Effector memory CD4-positive, alpha-beta T cell (primary cell): ENCODE measurements around the gene EI24.

ENCODE experiments used
- DNase-seq, 3 donors: peaks; one replicate each; pipeline ENCODE4 v3.0.0-alpha.2; 2020
- H3K27ac ChIP-seq: 2 replicates; pipeline ENCODE4 v1.7.0; 2013; ENCODE audit warnings: mild to moderate bottlenecking, low read length, moderate library complexity; ENCODE audit not compliant: insufficient read depth, poor library complexity, severe bottlenecking
- H3K27me3 ChIP-seq: replicated peaks from 2 replicates; pipeline ENCODE4 v1.7.0; 2013; ENCODE audit warnings: mild to moderate bottlenecking, low read length; ENCODE audit not compliant: insufficient read depth, control insufficient read depth, poor library complexity, severe bottlenecking
- H3K36me3 ChIP-seq: 2 replicates; pipeline ENCODE4 v1.7.0; 2013; ENCODE audit warnings: mild to moderate bottlenecking, low read length, moderate library complexity; ENCODE audit not compliant: control insufficient read depth, insufficient read depth
- H3K4me1 ChIP-seq: 2 replicates; pipeline ENCODE4 v1.7.0; 2013; ENCODE audit warnings: low read length, mild to moderate bottlenecking; ENCODE audit not compliant: control insufficient read depth, insufficient read depth, poor library complexity, severe bottlenecking
- H3K4me3 ChIP-seq: 2 replicates; pipeline ENCODE4 v1.7.0; 2013; ENCODE audit warnings: low read length, low read depth, mild to moderate bottlenecking; ENCODE audit not compliant: insufficient read depth, poor library complexity, severe bottlenecking
- H3K9me3 ChIP-seq: 2 replicates; pipeline ENCODE4 v1.7.0; 2013; ENCODE audit warnings: mild to moderate bottlenecking, low read length, moderate library complexity; ENCODE audit not compliant: control insufficient read depth

Gene EI24

GRCh38 chr11:125592305-125593113 lies 23.2 kb downstream of the EI24 start, which contains the start of gene STT3A:
TSS of gene STT3A (plus strand) at chr11:125592852. CDS start at chr11:125595916, 3,064 bp downstream.
- DNase-seq = peak; percentile 95 to 98 (median 96)
- peak within 1 kb of the TSS; percentile 95 for H3K27ac ChIP-seq
- H3K9me3 ChIP-seq = no peaks in the 10 kb centered on the region
- peaks cover 7% of the 10 kb centered on the region for H3K36me3 ChIP-seq
- no peaks in the 10 kb centered on the region for H3K27me3 ChIP-seq
- peaks cover 5% of the 10 kb centered on the region for H3K4me1 ChIP-seq
- peak within 1 kb of the TSS; percentile 83 for H3K4me3 ChIP-seq

DNA sequence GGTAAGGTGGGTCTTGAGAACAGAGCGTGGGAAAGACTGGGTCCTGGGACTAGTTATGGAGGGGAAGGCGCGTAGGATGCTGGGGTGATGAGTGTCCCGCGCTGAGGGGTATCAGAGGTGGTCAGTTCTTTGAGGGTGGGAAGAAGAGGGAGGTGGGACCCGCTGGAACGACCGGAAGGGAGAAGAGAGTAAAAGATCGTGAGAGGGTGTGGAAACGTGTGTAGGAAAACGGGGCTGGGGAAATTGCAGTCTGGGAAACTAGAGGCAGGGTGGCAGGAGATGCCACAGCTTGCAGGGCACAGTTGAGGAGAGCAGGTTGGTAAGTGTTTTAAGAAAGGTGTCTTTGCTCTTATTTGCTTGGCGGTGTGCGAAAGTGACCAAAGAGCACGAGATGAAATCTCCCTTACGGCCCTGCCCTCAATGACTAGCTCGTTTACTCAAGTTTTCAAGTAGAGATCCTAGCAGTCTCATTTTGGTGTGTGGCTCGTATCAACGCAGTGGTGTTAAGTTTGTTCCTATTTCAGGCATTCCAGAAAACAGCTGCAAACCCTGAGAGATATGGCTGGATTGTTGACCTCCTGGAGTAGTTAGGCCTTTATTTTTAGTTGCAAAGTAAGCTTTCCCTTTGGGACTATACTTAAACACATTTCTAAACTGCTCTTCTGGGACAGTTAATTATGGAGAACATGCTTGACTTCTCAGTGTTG lies 24.0 kb downstream of the EI24 start:
- H3K4me1 ChIP-seq = peaks cover 5% of the 10 kb centered on the region
- no peaks in the 10 kb centered on the region for H3K27me3 ChIP-seq
- peak overlapping the region; percentile 83 for H3K4me3 ChIP-seq
- no peak for DNase-seq
- peaks cover 14% of the 10 kb centered on the region for H3K36me3 ChIP-seq
- H3K9me3 ChIP-seq = no peaks in the 10 kb centered on the region
- H3K27ac ChIP-seq = peak overlapping the region; percentile 79

DNA sequence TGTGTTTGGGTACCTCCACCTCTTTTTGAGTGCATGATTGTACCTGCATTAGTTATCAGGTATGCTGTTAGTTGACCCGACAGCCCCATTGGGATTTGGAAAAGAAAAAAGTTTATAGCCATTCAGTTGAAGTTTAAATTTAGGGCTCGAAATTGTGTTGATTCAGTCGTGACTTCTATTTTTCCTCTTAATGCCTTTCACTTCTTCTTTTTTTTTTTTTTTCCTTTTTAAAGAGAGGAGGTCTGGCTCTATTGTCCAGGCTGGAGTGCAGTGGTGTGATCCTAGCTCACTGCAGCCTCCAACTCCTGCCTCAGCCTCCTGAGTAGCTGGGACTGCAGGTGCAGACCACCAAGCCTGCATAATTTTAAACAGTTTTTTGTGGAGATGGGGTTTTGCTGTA lies 25.7 kb downstream of the EI24 start:
- H3K4me3 ChIP-seq = no peak overlapping the region

GRCh38 chr11:125600663-125601062 lies 31.4 kb downstream of the EI24 start:
- Histone ChIP-seq H3K36me3 (peaks cover 64% of the 10 kb centered on the region), H3K9me3 (no peaks in the 10 kb centered on the region), H3K27me3 (no peaks in the 10 kb centered on the region), H3K27ac (no peak overlapping the region), H3K4me1 (no peaks in the 10 kb centered on the region), H3K4me3 (no peak overlapping the region)
- DNase-seq = no peak

More for the DNA sequence above, 25.7 kb downstream of the EI24 start:
- no peak overlapping the region for H3K27ac ChIP-seq
- peaks cover 15% of the 10 kb centered on the region for H3K36me3 ChIP-seq
- H3K9me3 ChIP-seq = no peaks in the 10 kb centered on the region
- H3K4me1 ChIP-seq = peaks cover 5% of the 10 kb centered on the region
- H3K27me3 ChIP-seq = no peaks in the 10 kb centered on the region
- no peak for DNase-seq

DNA sequence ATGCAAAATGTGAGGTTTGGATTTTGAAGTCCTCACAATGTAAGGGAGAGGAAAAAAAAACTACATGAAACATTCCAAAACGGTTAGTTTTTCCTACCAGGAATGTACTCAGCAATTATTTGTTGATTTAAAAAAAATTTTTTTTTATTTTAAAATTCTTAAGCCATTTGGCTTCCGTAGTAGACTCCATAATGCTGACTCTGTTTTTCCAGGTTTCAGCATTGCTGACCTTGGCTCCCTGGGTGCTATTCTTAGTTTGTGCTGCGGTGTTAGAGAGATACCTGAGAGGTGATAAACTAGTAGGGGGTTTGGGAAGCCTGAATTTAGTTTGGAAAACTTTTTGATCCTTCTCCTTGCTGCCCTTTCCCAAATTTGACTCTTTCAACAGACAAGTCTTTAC lies 33.9 kb downstream of the EI24 start:
- H3K27me3 ChIP-seq = no peaks in the 10 kb centered on the region
- H3K4me3 ChIP-seq = no peak overlapping the region
- no peaks in the 10 kb centered on the region for H3K9me3 ChIP-seq
- no peak overlapping the region for H3K27ac ChIP-seq
- DNase-seq = no peak
- peaks cover 76% of the 10 kb centered on the region for H3K36me3 ChIP-seq
- H3K4me1 ChIP-seq = no peaks in the 10 kb centered on the region

DNA sequence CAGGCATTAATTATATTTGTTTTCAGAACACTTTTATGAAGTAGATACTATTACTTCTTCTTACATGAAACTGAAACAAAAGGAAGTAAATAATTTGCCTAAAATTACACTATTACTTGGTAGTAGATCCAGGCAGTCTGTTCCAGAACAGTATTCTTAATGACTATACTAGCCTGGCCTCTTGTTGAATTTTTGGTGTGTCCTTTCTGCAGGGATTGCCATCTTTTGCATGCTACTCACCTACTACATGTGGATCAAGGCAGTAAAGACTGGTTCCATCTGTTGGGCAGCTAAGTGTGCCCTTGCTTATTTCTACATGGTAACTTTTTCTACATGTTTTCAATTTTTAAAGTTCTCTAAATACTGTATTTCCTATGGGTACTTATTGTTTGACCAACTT lies 36.1 kb downstream of the EI24 start:
- Histone ChIP-seq H3K27me3 (no peaks in the 10 kb centered on the region), H3K4me1 (no peaks in the 10 kb centered on the region), H3K36me3 (peaks cover 95% of the 10 kb centered on the region), H3K4me3 (no peak overlapping the region), H3K27ac (no peak overlapping the region), H3K9me3 (no peaks in the 10 kb centered on the region)
- DNase-seq = no peak

GRCh38 chr11:125609545-125609944 lies 40.3 kb downstream of the EI24 start:
- H3K4me1 ChIP-seq = no peaks in the 10 kb centered on the region
- H3K9me3 ChIP-seq = no peaks in the 10 kb centered on the region
- DNase-seq = no peak
- H3K27me3 ChIP-seq = no peaks in the 10 kb centered on the region
- no peak overlapping the region for H3K4me3 ChIP-seq
- no peak overlapping the region for H3K27ac ChIP-seq
- H3K36me3 ChIP-seq = peaks cover 95% of the 10 kb centered on the region

DNA sequence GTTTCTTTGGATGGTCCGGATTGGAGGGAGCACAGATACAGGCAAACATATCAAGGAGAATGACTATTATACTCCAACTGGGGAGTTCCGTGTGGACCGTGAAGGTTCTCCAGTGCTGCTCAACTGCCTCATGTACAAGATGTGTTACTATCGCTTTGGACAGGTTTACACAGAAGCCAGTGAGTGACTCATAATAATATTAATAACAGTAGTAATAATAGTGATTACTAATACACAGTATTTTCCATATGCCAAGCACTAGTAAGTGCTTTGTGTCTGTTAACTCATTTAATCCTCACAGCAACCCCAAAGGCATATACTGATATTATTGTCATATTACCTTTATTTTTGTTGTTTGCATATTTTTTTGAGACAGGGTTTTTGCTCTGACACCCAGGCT lies 49.1 kb downstream of the EI24 start:
- peaks cover 65% of the 10 kb centered on the region for H3K36me3 ChIP-seq
- no peak overlapping the region for H3K4me3 ChIP-seq
- H3K27ac ChIP-seq = no peak overlapping the region
- no peaks in the 10 kb centered on the region for H3K4me1 ChIP-seq
- no peaks in the 10 kb centered on the region for H3K27me3 ChIP-seq
- no peaks in the 10 kb centered on the region for H3K9me3 ChIP-seq
- no peak for DNase-seq

GRCh38 chr11:125621995-125622394 lies 52.7 kb downstream of the EI24 start:
- Histone ChIP-seq H3K4me1 (peaks cover 9% of the 10 kb centered on the region), H3K27me3 (no peaks in the 10 kb centered on the region), H3K4me3 (no peak overlapping the region), H3K9me3 (no peaks in the 10 kb centered on the region), H3K27ac (no peak overlapping the region), H3K36me3 (peaks cover 31% of the 10 kb centered on the region)
- DNase-seq = no peak

DNA sequence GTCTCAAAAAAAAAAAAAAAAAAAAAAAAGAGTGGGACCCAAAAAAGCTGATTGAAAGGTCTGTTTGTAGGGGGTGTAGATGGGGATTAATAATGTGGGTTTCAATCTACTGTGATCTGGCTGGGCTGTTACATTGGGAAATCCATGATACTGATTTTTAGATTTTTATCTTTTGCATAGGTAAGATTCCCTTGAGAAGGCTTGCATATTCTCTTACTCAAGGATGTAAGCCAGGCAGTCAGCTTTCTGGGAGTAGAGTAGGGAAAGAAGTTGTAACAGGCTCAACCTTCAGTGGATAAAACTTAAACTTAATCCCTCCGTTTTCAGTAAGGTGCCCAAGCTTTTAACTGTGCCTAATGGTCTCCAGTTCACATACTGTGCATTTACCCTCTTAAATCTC lies 53.8 kb downstream of the EI24 start:
- Histone ChIP-seq H3K27me3 (no peaks in the 10 kb centered on the region), H3K9me3 (no peaks in the 10 kb centered on the region), H3K36me3 (peaks cover 25% of the 10 kb centered on the region), H3K4me3 (no peak overlapping the region), H3K4me1 (peaks cover 9% of the 10 kb centered on the region), H3K27ac (no peak overlapping the region)
- no peak for DNase-seq
